Peyer's patch (tissue), 4 donors: ENCODE results near the gene TRIM48.
"Not testable (repeated sequence)": the region's sequence is repeated elsewhere in the genome, so short reads cannot be mapped to it uniquely, and the experiment has no call there.

Source experiments
- POLR2A ChIP-seq, 2 donors: fragments of 450-650 bp; IDR thresholded peaks; one replicate each; pipeline ENCODE4 v1.5.1; 2017; ENCODE audit warnings: antibody characterized with exemption in 2 of 2, mild to moderate bottlenecking in 2 of 2, moderate library complexity in 2 of 2
- TF ChIP-seq, protein P1 (sequence below), 6 experiments: fragments of 450-650 bp in 4 of 6; fragments of 200-600 bp in 2 of 6; sonication (generic) in 1 of 6; IDR thresholded peaks; one replicate each; pipeline ENCODE4 v1.5.1; 2017 to 2019; ENCODE audit warnings: antibody characterized with exemption in 6 of 6, mild to moderate bottlenecking in 3 of 6, moderate library complexity in 1 of 6

DNA sequence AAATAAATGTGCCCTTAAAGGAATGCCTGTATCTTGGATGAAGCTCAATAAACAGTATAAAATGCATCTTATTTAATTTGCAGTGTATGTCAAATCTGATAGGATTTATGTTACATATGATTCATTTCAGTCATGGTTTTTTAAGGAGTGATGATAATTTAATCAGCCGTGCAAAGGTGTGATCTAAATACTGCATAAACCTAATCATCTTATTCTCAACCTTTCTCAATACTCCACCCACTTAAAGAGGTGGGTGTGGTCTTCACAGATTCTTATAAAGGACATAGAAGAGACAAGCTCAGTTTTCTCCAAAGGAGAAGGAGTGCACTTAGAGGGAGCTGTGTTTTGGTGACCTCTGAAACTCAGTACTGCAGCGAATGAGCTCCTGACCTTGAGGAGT lies at the start of gene TRIM48:
- TF ChIP-seq, protein P1, sequence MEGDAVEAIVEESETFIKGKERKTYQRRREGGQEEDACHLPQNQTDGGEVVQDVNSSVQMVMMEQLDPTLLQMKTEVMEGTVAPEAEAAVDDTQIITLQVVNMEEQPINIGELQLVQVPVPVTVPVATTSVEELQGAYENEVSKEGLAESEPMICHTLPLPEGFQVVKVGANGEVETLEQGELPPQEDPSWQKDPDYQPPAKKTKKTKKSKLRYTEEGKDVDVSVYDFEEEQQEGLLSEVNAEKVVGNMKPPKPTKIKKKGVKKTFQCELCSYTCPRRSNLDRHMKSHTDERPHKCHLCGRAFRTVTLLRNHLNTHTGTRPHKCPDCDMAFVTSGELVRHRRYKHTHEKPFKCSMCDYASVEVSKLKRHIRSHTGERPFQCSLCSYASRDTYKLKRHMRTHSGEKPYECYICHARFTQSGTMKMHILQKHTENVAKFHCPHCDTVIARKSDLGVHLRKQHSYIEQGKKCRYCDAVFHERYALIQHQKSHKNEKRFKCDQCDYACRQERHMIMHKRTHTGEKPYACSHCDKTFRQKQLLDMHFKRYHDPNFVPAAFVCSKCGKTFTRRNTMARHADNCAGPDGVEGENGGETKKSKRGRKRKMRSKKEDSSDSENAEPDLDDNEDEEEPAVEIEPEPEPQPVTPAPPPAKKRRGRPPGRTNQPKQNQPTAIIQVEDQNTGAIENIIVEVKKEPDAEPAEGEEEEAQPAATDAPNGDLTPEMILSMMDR (IDR thresholded peaks at IDR 0.05) = not testable (repeated sequence)
- TF ChIP-seq POLR2A (IDR thresholded peaks at IDR 0.05) = not testable (repeated sequence)
